Cardiac fibroblast (primary cell): ENCODE data around the gene RSL1D1.

Experiments used
- DNase-seq, 2 donors: peaks; one replicate each; pipeline versions ENCODE4 v3.0.0 to v3.0.0-alpha.2; 2010; ENCODE audit warnings: low read depth in 2 of 2
- H3K4me3 ChIP-seq, 2 donors: replicated peaks in 1 of 2; 1 replicate in 1 of 2; 2 replicates in 1 of 2; pipeline ENCODE4 v1.5.1; 2011; ENCODE audit warnings: low read depth in 2 of 2, low read length in 2 of 2, mild to moderate bottlenecking in 2 of 2, moderate library complexity in 1 of 2
- CTCF ChIP-seq: IDR thresholded peaks from one replicate; pipeline ENCODE4 v1.5.1; 2011; ENCODE audit warnings: low read depth, mild to moderate bottlenecking, low read length, inconsistent platforms

RSL1D1 gene

GRCh38 chr16:11848842-11849241 is 2.5 kb downstream of the RSL1D1 start:
- DNase-seq, result peak; percentile 31 to 59
- H3K4me3 ChIP-seq, result no peak overlapping the region
- TF ChIP-seq CTCF, result no peak

GRCh38 chr16:11844499-11844898 is 6.8 kb downstream of the RSL1D1 start:
- DNase-seq, result no peak
- no peak for TF ChIP-seq CTCF
- H3K4me3 ChIP-seq, result no peak overlapping the region

GRCh38 chr16:11843861-11844260 is 7.5 kb downstream of the RSL1D1 start:
- DNase-seq, result no peak
- no peak for TF ChIP-seq CTCF
- H3K4me3 ChIP-seq, result no peak overlapping the region

GRCh38 chr16:11843206-11843605 is 8.1 kb downstream of the RSL1D1 start:
- no peak for DNase-seq
- TF ChIP-seq CTCF, result no peak
- no peak overlapping the region for H3K4me3 ChIP-seq

GRCh38 chr16:11841026-11841425 is 10.3 kb downstream of the RSL1D1 start:
- no peak overlapping the region for H3K4me3 ChIP-seq
- no peak for DNase-seq
- TF ChIP-seq CTCF, result no peak

- H3K4me3 ChIP-seq, result no peak overlapping the region
- DNase-seq, result peak; percentile 51 to 84
- no peak for TF ChIP-seq CTCF
Measured at GRCh38 chr16:11836650-11837244, 14.6 kb downstream of the RSL1D1 start.
